Activated B cell treated with CpG ODN at 0.5 μM for 24 hours (primary cell): ENCODE results near the gene DNAH1. TPM values are rescaled to one million over a fixed set of nuclear protein-coding genes. Genes with fewer than 3 reads are reported as not detected.

Source experiments
- ATAC-seq: fragments of 200-7000 bp; cut with Tn5 transposase; one replicate; pipeline ENCODE4 v1.10.0; 2021; ENCODE audit warnings: low read depth, mild to moderate bottlenecking, moderate library complexity
- CTCF ChIA-PET: fragments of 350-600 bp; sonication (Branson Sonifier 250); formaldehyde crosslinking; loops from one replicate; lab custom pipeline; 2021; ENCODE audit warnings: antibody characterized with exemption; lab: Charles Lee
- POLR2A ChIA-PET: fragments of 350-600 bp; sonication (Branson Sonifier 250); formaldehyde crosslinking; loops from one replicate; lab custom pipeline; 2021; ENCODE audit warnings: antibody characterized with exemption; lab: Charles Lee
- DNase-seq: peaks from one replicate; pipeline ENCODE4 v3.0.0; 2022
- H3K27ac Mint-ChIP-seq: one replicate; pipeline ENCODE4 v1.8.0; 2020; ENCODE audit warnings: mixed read lengths
- H3K27me3 Mint-ChIP-seq: one replicate; pipeline ENCODE4 v1.8.0; 2021; ENCODE audit warnings: mixed read lengths
- H3K36me3 Mint-ChIP-seq: one replicate; pipeline ENCODE4 v1.8.0; 2021; ENCODE audit warnings: low read depth, mixed read lengths
- H3K4me1 Mint-ChIP-seq: one replicate; pipeline ENCODE4 v1.8.0; 2021; ENCODE audit warnings: mixed read lengths
- H3K4me3 Mint-ChIP-seq: one replicate; pipeline ENCODE4 v1.8.0; 2020; ENCODE audit warnings: mild to moderate bottlenecking, mixed read lengths
- H3K9me3 Mint-ChIP-seq: one replicate; pipeline ENCODE4 v1.8.0; 2020; ENCODE audit warnings: mixed read lengths
- CTCF ChIP-seq: fragments of 200-600 bp; IDR thresholded peaks from one replicate; pipeline ENCODE4 v1.8.0; 2022; ENCODE audit warnings: antibody characterized with exemption, mild to moderate bottlenecking
- intact Hi-C: fragments of 100-400 bp; cut with micrococcal nuclease; formaldehyde crosslinking; loops from one replicate; pipeline ENCODE4 v1.15.1; 2024
- total RNA-seq: library from RNA; stranded (reverse); gene quantifications from 2 replicates; pipeline ENCODE4 v1.2.3, GENCODE V29; 2022

The DNAH1 gene
- total RNA-seq, 1 donor from 2014 or later: 25.8 TPM

GRCh38 chr3:52393959-52394670 lies 78.0 kb downstream of the DNAH1 start:
- DNase-seq (no peak), ATAC-seq (no peak)
- no peak for TF ChIP-seq CTCF
- Mint-ChIP-seq H3K4me1 (no peaks in the 10 kb centered on the region), H3K36me3 (peaks cover 49% of the 10 kb centered on the region), H3K9me3 (no peaks in the 10 kb centered on the region), H3K27me3 (no peaks in the 10 kb centered on the region), H3K27ac (no peak overlapping the region), H3K4me3 (no peak overlapping the region)
- ChIA-PET POLR2A (no interaction called here), CTCF (no interaction called here)
- intact Hi-C loops: no loop called here

GRCh38 chr3:52394751-52395502 lies 78.8 kb downstream of the DNAH1 start:
- intact Hi-C loops: no loop called here
- Mint-ChIP-seq H3K27me3 (no peaks in the 10 kb centered on the region), H3K27ac (no peak overlapping the region), H3K36me3 (peaks cover 48% of the 10 kb centered on the region), H3K4me3 (no peak overlapping the region), H3K4me1 (no peaks in the 10 kb centered on the region), H3K9me3 (no peaks in the 10 kb centered on the region)
- TF ChIP-seq CTCF: no peak
- ATAC-seq: no peak
- no peak for DNase-seq
- POLR2A ChIA-PET: no interaction called here
- CTCF ChIA-PET: no interaction called here

GRCh38 chr3:52395503-52395865 lies 79.4 kb downstream of the DNAH1 start:
- ATAC-seq: no peak
- intact Hi-C loops: no loop called here

GRCh38 chr3:52396011-52396906 lies 80.1 kb downstream of the DNAH1 start:
- POLR2A ChIA-PET: interaction anchor here (0.5 kb wide), 1 partner anchor 9 kb away, joined by 7 read pairs; no protein-coding TSS in a partner anchor

More at GRCh38 chr3:52395503-52395865, 79.4 kb downstream of the DNAH1 start:
- no peak overlapping the region for H3K4me3 Mint-ChIP-seq
- POLR2A ChIA-PET: no interaction called here
- H3K9me3 Mint-ChIP-seq: no peaks in the 10 kb centered on the region
- no peak for DNase-seq
- CTCF ChIA-PET: no interaction called here
- H3K27ac Mint-ChIP-seq: no peak overlapping the region
- H3K36me3 Mint-ChIP-seq: peaks cover 50% of the 10 kb centered on the region
- TF ChIP-seq CTCF: no peak
- H3K4me1 Mint-ChIP-seq: no peaks in the 10 kb centered on the region
- no peaks in the 10 kb centered on the region for H3K27me3 Mint-ChIP-seq

More at GRCh38 chr3:52396011-52396906, 80.1 kb downstream of the DNAH1 start:
- DNase-seq: no peak
- H3K9me3 Mint-ChIP-seq: no peaks in the 10 kb centered on the region
- peaks cover 50% of the 10 kb centered on the region for H3K36me3 Mint-ChIP-seq
- H3K27ac Mint-ChIP-seq: no peak overlapping the region
- intact Hi-C loops: no loop called here
- ATAC-seq: no peak
- TF ChIP-seq CTCF: no peak
- H3K27me3 Mint-ChIP-seq: no peaks in the 10 kb centered on the region
- CTCF ChIA-PET: no interaction called here
- H3K4me1 Mint-ChIP-seq: no peaks in the 10 kb centered on the region
- H3K4me3 Mint-ChIP-seq: no peak overlapping the region
